GM12801 (cell line): ENCODE results near the gene MT3.

ENCODE experiments used
- TF ChIP-seq, protein P1 (sequence below): IDR thresholded peaks from one replicate; pipeline ENCODE4 v1.5.1; 2011; ENCODE audit warnings: control low read depth; ENCODE audit not compliant: insufficient read length; ENCODE audit errors: extremely low read depth

MT3 gene

DNA sequence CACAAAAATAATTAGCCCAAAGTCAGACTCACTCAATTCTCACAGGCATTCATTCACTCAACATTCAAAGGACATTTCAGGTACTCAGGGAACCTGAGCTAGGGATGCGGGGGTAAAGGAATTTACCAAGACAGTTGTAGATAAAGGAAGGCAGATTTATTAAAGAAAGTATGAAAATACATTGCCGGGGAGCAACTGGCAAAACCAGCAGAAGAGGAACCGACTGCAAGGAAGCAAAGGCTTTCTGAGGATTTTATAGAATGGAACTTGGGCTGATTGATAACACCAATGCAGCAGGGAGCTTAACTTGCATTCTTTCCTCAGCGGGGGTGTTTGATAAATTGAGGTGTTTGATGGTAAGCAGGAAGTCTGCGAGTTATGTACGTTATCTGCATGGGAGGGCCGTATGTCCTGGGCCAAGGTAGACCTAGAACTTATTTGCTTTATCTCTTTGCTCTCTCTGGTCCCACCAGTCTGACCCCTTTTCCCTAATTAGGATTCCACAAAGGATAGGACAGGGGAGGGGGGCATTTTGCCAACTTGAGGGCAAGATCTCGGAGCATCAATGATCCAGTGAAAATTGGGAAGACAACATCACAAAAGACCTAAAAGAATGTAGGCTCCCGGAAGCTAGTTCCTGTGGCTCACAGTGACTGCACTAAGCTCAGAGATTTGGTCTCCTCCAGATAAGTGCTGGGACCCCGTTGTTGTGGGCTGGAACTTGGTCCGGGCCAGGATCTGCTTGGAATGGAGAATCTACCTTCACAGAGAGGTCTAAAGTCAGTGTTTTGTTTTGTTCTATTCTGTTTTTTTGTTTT is 5.8 kb upstream of the MT3 start:
- TF ChIP-seq, protein P1, sequence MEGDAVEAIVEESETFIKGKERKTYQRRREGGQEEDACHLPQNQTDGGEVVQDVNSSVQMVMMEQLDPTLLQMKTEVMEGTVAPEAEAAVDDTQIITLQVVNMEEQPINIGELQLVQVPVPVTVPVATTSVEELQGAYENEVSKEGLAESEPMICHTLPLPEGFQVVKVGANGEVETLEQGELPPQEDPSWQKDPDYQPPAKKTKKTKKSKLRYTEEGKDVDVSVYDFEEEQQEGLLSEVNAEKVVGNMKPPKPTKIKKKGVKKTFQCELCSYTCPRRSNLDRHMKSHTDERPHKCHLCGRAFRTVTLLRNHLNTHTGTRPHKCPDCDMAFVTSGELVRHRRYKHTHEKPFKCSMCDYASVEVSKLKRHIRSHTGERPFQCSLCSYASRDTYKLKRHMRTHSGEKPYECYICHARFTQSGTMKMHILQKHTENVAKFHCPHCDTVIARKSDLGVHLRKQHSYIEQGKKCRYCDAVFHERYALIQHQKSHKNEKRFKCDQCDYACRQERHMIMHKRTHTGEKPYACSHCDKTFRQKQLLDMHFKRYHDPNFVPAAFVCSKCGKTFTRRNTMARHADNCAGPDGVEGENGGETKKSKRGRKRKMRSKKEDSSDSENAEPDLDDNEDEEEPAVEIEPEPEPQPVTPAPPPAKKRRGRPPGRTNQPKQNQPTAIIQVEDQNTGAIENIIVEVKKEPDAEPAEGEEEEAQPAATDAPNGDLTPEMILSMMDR = no peak

DNA sequence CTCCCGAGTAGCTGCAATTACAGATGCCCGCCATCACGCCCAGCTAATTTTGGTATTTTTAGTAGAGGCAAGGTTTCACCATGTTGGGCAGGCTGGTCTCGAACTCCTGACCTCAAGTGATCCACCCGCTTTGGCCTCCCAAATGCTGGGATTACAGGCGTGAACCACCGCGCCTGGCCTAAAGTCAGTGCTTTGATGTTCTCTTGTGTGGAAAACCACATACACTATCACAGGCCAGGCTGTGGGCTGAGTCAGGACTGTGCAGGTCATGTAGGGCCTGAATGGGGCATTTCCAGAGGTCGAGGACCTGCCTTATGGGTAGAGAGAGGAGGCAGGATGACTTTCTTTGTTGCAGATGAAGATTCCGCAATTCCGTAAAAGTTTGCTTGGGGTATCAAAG is 5.1 kb upstream of the MT3 start:
- TF ChIP-seq, protein P1 = no peak

DNA sequence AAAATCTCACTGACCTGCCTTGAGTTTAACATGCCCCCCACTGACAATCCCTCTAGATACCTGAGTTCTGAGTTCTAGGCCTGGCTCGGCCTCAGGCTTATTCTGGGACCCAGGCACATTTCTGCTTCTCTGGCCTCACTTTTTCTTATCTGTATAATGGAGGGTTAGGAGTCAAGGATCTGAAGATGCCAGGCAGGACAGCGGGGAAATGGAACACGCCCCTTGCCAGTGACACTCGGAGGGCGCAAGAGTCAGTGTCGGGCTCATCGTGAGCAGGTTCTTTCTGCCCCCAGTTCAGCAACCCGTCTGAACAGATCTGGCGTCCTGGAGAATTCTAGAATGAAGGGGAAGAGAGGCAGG is 567 bp upstream of the MT3 start:
- TF ChIP-seq, protein P1 = no peak

DNA sequence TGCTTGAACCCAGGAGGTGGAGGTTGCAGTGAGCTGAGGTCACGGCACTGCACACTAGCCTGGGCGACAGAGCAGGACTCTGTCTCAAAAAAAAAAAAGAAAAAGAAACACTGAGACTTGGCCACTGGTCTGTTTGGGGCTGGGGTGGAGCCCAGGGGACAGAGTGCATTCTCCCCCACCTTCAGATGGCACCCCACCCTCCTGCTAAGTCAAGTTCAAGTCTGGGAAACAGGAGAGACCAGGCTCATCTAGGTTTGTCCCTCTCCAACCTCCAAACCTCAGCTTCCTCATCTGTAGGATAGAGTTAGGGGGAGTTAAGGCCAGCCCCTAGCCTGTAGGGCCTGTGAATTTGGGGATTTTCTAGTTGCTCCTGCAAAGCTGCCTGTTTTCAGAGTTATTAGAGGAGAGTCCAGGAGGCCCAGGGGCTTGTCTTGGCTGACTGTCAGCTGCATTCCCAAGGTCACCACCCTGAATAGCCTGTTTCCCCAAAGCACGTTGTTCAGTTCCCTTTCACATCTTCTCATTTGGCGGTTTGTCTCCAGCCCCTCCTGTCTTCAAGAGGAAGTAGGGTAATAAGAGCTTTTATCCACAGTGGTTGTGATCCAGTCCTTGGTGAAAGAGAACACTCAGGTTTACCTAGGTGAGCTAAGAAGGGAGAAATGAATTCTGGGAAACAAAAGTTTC is 2.2 kb downstream of the MT3 start:
- TF ChIP-seq, protein P1 = no peak

DNA sequence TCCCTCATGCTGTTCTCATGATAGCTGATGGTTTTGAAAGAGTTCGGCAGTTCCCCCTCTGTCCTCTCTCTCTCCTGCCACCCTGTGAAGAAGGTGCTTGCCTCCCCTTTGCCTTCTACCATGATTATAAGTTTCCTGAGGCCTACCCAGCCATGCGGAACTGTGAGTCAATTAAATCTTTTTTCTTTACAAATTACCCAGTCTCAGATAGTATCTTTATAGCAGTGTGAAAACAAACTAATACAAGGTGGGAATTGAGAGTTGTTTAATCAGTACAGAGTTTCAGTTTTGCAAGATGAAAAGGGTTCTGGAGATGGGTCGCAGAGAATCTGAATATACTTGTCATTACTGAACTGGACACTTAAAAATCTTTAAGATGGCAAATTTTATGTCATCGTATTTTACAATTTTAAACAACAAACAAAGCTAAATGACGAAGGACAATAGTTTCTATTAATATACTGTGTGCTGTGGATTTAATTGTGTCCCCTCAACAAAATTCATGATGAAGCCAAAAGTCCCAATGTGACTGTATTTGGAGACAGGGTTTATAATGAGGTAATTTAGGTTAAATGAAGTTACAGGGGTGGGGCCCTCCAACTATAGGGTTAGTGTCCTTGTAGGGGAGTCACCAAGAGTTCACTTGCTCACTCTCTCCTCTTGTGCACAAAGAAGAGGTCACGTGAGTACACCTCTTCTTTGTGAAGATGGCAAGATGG is 4.4 kb downstream of the MT3 start:
- TF ChIP-seq, protein P1 = no peak

DNA sequence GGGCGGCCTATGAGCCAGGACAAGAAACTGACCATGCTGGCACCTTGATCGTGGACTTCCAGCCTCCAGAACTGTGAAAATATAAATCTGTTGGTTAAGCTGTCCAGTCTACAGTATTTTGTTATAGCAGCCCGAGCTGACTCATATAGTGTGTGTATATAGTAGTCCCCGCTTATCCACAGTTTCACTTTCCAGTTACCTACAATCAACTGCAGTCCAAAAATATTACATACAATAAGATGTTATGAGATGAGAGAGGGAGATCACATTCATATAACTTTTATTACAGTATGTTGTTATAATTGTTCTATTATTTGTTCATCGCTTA is 4.9 kb downstream of the MT3 start:
- TF ChIP-seq, protein P1 = no peak

DNA sequence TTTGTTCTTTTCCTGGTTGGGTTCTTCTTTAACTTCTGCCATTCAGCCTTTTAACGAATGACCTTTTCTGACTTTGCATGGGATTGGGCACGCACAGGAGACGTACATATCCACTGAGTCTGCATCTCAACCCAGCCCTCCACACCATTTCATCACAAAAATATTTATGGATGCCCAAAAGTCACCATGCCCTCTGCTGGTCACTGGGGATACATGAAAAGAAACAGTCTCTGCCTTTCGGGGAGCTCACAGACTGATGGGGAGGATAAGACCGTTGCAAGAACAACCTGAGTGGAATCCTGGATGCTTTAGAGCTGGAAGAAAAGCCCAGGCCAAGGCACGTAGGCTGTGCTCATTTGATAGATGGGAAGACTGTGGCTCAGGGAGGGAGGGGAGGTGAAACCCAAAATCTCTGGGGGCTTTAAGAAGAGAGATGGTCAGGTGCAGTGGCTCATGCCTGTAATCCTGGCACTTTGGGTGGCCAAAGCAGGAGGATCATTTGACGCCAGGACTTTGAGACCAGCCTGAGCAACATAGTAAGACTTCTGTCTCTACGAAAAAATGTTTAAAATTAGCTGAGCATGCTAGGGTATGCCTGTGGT is 11.2 kb downstream of the MT3 start:
- TF ChIP-seq, protein P1 = no peak
